A673 (cell line): ENCODE measurements around the gene EIF5A2. TPM values are rescaled to one million over a fixed set of nuclear protein-coding genes. Genes with fewer than 3 reads are reported as not detected.

Experiments
- BruUV-seq: library from RNA; stranded (reverse); fragments of 400-500 nt; replicated peaks from 2 replicates; lab custom pipeline; 2021; lab: Mats Ljungman, UMichigan
- CTCF ChIA-PET: fragments of 300-600 bp; sonication (Branson Sonifier 250); formaldehyde crosslinking; loops from one replicate; lab custom pipeline; 2022; ENCODE audit warnings: antibody characterized with exemption; lab: Charles Lee
- POLR2A ChIA-PET: fragments of 300-600 bp; sonication (Branson Sonifier 250); formaldehyde crosslinking; loops from one replicate; lab custom pipeline; 2022; ENCODE audit warnings: antibody characterized with exemption; ENCODE audit not compliant: low non-redundant PET; lab: Charles Lee
- DNase-seq: peaks from one replicate; pipeline ENCODE4 v3.0.0-alpha.2; 2015; ENCODE audit warnings: low spot score
- H3K27ac ChIP-seq: fragments of 200-600 bp; sonication (generic); 2 replicates; pipeline ENCODE4 v1.5.1; 2016; ENCODE audit warnings: mixed run types, low read depth, mild to moderate bottlenecking, mixed read lengths, antibody characterized with exemption, low read length; ENCODE audit not compliant: poor library complexity, severe bottlenecking
- H3K27me3 ChIP-seq: fragments of 200-600 bp; sonication (generic); replicated peaks from 2 replicates; pipeline ENCODE4 v1.6.1; 2017; ENCODE audit warnings: mixed run types, low read depth, mild to moderate bottlenecking, mixed read lengths, antibody characterized with exemption, low read length; ENCODE audit not compliant: insufficient read depth, poor library complexity
- H3K36me3 ChIP-seq: fragments of 200-600 bp; sonication (generic); 2 replicates; pipeline ENCODE4 v1.6.1; 2016; ENCODE audit warnings: mixed run types, mild to moderate bottlenecking, mixed read lengths, antibody characterized with exemption, low read length; ENCODE audit not compliant: insufficient read depth, poor library complexity, severe bottlenecking
- H3K4me1 ChIP-seq: fragments of 200-600 bp; sonication (generic); 2 replicates; pipeline ENCODE4 v1.6.1; 2017; ENCODE audit warnings: mixed run types, mild to moderate bottlenecking, mixed read lengths, antibody characterized with exemption, low read length; ENCODE audit not compliant: insufficient read depth, poor library complexity, severe bottlenecking
- H3K4me3 ChIP-seq: fragments of 200-600 bp; sonication (generic); 2 replicates; pipeline ENCODE4 v1.5.1; 2016; ENCODE audit warnings: low read depth, mixed run types, mild to moderate bottlenecking, mixed read lengths, low read length; ENCODE audit not compliant: poor library complexity, severe bottlenecking
- H3K9me3 ChIP-seq: fragments of 200-600 bp; sonication (generic); 2 replicates; pipeline ENCODE4 v1.6.1; 2016; ENCODE audit warnings: mixed run types, low read depth, mild to moderate bottlenecking, mixed read lengths, antibody characterized with exemption, low read length; ENCODE audit not compliant: poor library complexity, severe bottlenecking
- CTCF ChIP-seq: fragments of 300-800, 200-600 bp; sonication (generic); conservative IDR thresholded peaks from 2 replicates; pipeline ENCODE4 v1.5.1; 2017; ENCODE audit warnings: low read depth, mild to moderate bottlenecking, antibody characterized with exemption, low read length, moderate library complexity, mixed read lengths
- EZH2 ChIP-seq: fragments of 200-600 bp; sonication (generic); IDR thresholded peaks from 2 replicates; pipeline ENCODE4 v1.6.1; 2017; ENCODE audit warnings: borderline replicate concordance, low read depth, mild to moderate bottlenecking, mixed read lengths, antibody characterized with exemption, low read length; ENCODE audit not compliant: poor library complexity, severe bottlenecking
- intact Hi-C: fragments of 100-400 bp; cut with micrococcal nuclease; formaldehyde crosslinking; loops from one replicate; pipeline ENCODE4 v1.10.0; 2022; ENCODE audit not compliant: unreplicated experiment
- total RNA-seq: library from RNA; stranded (reverse); gene quantifications from 2 replicates; pipeline ENCODE4 v1.2.3, GENCODE V29; 2021

The EIF5A2 gene
- total RNA-seq, 1 experiment from 2014 or later = 20.6 TPM

GRCh38 chr3:170866499-170866898, 41.9 kb downstream of the EIF5A2 start:
- intact Hi-C loops = no loop called here
- no peak overlapping the region for H3K4me3 ChIP-seq
- peaks cover 36% of the 10 kb centered on the region for H3K36me3 ChIP-seq
- TF ChIP-seq CTCF = no peak
- no peak for TF ChIP-seq EZH2
- H3K9me3 ChIP-seq = no peaks in the 10 kb centered on the region
- ChIA-PET CTCF (no interaction called here), POLR2A (no interaction called here)
- peaks cover 22% of the 10 kb centered on the region for H3K4me1 ChIP-seq
- H3K27ac ChIP-seq = no peak overlapping the region
- BruUV-seq = no TSS peak
- no peaks in the 10 kb centered on the region for H3K27me3 ChIP-seq
- DNase-seq = no peak

- DNase-seq = peak; percentile 11
- POLR2A ChIA-PET = no interaction called here
These were observed 43.0 kb downstream of the EIF5A2 start for GRCh38 chr3:170865209-170866094.

GRCh38 chr3:170864525-170865208, 43.8 kb downstream of the EIF5A2 start:
- no peaks in the 10 kb centered on the region for H3K9me3 ChIP-seq
- no peak overlapping the region for H3K4me3 ChIP-seq
- peaks cover 36% of the 10 kb centered on the region for H3K36me3 ChIP-seq
- no TSS peak for BruUV-seq
- intact Hi-C loops = no loop called here
- TF ChIP-seq CTCF (no peak), EZH2 (no peak)
- DNase-seq = no peak
- H3K27me3 ChIP-seq = no peaks in the 10 kb centered on the region
- H3K4me1 ChIP-seq = peaks cover 22% of the 10 kb centered on the region
- no peak overlapping the region for H3K27ac ChIP-seq
- ChIA-PET POLR2A (no interaction called here), CTCF (no interaction called here)

More at GRCh38 chr3:170865209-170866094, 43.0 kb downstream of the EIF5A2 start:
- CTCF ChIA-PET = no interaction called here
- TF ChIP-seq EZH2 (no peak), CTCF (no peak)
- no peaks in the 10 kb centered on the region for H3K27me3 ChIP-seq
- peaks cover 22% of the 10 kb centered on the region for H3K4me1 ChIP-seq
- no peaks in the 10 kb centered on the region for H3K9me3 ChIP-seq
- BruUV-seq = no TSS peak
- H3K4me3 ChIP-seq = no peak overlapping the region
- H3K36me3 ChIP-seq = peaks cover 36% of the 10 kb centered on the region
- H3K27ac ChIP-seq = no peak overlapping the region
- intact Hi-C loops = no loop called here
